Astrocyte of the cerebellum (primary cell): ENCODE data around the gene LPO.
A peak's percentile ranks its signal among the peaks of the same experiment; 100 is the strongest.

Experiments
- DNase-seq: peaks from one replicate; pipeline ENCODE4 v3.0.0-alpha.2; 2011; ENCODE audit warnings: low read depth
- H3K4me3 ChIP-seq: 2 replicates; pipeline ENCODE4 v1.5.1; 2011; ENCODE audit warnings: mild to moderate bottlenecking, low read depth, low read length, moderate library complexity
- in situ Hi-C: cut with HindIII; loops from 2 replicates; pipeline ENCODE4 v1.10.0; 2017; ENCODE audit warnings: low sequenced_read_pairs
- TF ChIP-seq, protein P1 (sequence below): IDR thresholded peaks from 2 replicates; pipeline ENCODE4 v1.5.1; 2012; ENCODE audit warnings: low read length, low read depth, moderate library complexity, mild to moderate bottlenecking; ENCODE audit errors: missing control alignments

LPO gene

DNA sequence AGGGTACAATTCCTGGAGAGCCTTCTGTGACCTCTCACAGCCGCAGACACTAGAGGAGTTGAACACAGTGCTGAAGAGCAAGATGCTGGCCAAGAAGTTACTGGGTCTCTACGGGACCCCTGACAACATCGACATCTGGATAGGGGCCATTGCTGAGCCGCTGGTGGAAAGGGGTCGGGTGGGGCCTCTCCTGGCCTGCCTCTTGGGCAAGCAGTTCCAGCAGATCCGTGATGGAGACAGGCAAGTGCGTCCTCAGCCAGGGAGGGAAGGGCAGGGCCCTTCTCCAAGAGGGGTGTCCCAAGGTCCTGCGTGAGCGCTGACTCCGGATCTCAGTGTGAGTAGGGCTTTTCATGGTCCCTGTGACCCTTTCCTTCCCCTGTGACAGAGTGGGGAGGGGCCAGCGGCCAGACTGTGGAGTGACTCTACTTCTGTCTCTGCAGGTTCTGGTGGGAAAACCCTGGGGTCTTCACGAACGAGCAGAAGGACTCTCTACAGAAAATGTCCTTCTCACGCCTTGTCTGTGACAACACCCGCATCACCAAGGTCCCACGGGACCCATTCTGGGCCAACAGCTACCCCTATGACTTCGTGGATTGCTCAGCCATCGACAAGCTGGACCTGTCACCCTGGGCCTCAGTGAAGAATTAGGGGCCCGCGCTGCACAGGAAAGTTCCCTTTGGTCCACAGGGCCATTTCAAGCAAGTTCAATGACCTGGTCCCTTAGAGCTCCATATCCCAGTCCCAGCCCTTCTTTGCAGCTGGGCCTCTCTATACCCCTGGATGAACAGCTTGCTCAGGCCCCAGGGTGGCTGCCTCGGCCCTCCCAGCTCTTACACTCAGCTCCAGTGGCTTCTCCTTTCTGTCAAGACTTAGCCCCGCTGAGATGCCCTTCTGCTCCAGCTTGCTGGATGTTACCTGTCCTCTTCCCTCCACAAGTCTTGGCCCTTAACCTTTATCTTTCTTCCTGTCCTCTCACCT, 29.3 kb downstream of the LPO start:
- TF ChIP-seq, protein P1, sequence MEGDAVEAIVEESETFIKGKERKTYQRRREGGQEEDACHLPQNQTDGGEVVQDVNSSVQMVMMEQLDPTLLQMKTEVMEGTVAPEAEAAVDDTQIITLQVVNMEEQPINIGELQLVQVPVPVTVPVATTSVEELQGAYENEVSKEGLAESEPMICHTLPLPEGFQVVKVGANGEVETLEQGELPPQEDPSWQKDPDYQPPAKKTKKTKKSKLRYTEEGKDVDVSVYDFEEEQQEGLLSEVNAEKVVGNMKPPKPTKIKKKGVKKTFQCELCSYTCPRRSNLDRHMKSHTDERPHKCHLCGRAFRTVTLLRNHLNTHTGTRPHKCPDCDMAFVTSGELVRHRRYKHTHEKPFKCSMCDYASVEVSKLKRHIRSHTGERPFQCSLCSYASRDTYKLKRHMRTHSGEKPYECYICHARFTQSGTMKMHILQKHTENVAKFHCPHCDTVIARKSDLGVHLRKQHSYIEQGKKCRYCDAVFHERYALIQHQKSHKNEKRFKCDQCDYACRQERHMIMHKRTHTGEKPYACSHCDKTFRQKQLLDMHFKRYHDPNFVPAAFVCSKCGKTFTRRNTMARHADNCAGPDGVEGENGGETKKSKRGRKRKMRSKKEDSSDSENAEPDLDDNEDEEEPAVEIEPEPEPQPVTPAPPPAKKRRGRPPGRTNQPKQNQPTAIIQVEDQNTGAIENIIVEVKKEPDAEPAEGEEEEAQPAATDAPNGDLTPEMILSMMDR, result no peak
- no peak for DNase-seq
- H3K4me3 ChIP-seq, result no peak overlapping the region
- in situ Hi-C loops, result no loop called here

DNA sequence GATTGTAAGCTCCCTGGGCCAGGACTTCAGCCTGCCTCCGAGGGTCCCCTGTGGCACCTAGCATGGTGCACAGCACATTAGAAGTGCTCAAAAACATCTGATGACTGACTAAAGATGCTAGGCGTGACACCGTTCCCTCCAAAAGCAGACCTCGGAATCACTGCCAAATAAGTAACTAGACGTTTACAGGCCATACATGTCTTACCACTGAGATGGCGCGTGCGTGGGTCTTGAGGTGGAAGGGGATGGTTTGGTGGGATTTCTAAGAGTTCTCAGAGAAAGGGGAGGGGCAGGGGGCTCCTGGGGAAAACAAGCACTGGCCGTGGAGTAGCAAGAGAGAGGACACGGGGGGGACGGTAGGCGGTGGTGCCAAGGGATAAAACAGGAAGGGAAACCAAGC, 29.9 kb downstream of the LPO start:
- DNase-seq, result no peak
- TF ChIP-seq, protein P1, result no peak
- H3K4me3 ChIP-seq, result no peak overlapping the region
- in situ Hi-C loops, result no loop called here

DNA sequence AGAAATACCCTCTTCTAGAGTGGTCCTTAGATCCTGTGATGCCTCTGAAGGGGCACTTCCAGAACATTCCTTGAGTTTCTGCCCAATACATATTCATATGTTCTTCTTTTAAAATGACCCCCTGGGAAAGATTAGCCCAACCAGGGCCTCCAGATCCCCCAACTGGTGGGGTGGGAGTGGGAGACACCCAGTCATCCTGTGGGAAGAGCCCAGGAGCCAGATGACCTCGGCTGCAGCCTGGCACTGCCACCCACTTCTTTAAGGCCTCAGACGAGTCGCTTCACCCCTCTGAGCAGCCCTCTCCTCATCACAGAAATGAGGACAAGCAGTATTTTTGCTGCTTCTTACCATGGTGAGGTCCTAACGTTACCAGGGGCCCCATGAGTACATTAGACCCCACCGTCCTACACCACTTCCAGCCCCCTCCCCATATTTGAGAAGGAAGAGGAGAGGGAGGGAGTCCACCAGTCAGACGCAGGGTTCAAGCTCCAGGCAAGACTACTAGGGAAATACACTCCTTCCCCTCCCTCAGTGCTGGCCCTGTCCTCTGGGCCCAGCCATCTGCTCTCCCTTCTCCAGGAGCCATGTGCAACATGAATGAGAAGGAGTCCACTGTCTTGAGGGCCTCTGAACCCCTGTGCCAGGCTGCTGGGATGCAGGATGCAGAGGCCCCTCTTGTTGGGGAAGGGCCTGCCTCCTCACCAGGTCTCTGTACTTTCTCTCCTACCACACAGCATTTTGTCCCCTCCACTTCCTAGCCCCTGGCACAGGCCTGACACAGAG, 30.6 kb downstream of the LPO start:
- no peak for DNase-seq
- TF ChIP-seq, protein P1, result no peak
- in situ Hi-C loops, result no loop called here
- no peak overlapping the region for H3K4me3 ChIP-seq

DNA sequence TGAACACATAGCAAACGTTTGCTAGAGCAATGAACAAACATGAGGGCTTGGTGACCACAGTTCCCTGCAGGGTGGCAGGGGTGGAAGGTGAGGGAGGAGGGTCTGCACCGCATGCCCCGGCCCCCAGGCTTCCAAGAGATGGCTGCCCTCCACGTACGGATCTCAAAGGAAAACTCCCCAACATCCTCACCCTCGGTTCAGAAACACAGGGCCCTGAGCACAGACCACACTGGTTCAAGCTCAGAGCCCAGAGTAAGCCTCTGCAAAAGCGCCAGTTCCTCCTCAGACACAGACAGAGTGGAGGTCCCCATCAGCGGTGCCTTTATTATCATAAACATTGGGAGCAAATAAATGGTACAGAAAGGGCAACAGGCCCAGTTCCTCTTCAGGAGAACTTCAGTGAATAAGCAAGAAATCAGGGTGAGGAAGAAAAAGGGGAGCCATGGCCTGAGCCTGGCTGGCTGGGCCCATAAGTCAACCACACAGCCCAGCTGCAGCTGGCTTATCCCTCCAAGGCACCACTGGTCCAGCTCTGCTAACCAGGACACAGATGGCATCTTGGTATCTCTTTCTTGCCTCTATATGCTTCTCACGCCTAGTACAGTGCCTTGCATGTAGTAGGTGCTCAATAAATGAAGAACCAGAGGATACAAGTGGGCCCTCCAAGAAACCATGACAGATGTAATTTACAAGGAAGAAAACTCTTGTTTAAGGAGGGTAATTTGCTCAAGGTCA, 31.3 kb downstream of the LPO start:
- no peak for DNase-seq
- TF ChIP-seq, protein P1, result no peak
- in situ Hi-C loops, result no loop called here
- H3K4me3 ChIP-seq, result no peak overlapping the region

DNA sequence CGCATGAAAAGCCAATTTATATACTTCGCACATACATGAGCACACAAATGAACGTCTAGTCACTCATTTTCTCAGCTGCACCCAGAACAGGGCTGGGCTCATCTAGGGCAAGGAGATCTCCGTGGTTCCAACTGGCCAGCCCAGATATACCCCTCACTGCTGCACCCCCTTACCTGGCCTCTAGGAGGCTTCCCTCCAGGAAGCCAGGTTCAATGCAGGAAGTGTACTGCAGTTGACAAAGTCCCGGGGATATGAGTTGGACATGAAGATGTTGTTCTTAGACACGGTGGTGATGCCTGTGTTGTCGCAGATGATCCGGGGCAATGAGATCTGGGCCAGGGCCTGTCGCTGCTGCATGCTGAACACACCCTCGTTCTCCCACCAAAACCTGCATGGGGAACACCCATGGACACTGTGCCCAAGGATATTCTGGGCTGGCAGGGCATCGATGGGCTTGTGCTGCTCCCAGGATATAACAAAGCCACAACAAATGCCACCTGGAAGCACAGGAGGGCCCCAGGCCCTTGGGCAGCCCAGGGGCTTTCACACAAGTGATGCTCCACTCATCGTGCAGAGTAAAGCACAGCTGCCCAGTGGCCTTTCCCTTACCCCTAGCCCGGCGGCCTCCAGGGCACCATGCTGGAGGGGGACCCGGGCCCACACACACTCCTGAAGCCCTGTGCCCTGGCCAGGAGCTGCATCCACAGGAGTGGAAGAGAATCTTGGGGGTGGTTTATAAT, 32.3 kb downstream of the LPO start:
- TF ChIP-seq, protein P1, result peak; percentile 19
- in situ Hi-C loops, result no loop called here
- no peak for DNase-seq
- H3K4me3 ChIP-seq, result no peak overlapping the region
